ENCODE measurements around the gene ACE. TPM values are rescaled to one million over a fixed set of nuclear protein-coding genes. Genes with fewer than 3 reads are reported as not detected.

The ACE gene
- total RNA-seq, 1 donor from 2014 or later: 117 TPM

Other genes with a start within 250 kb of the ACE start
- 20.7 and 29.6 TPM in 2 replicates for gene CYB561, start 30.8 kb upstream of the ACE start, total RNA-seq
- gene KCNH6, start 46.3 kb downstream of the ACE start, total RNA-seq: not detected in 2 replicates
- 45.2 and 60.3 TPM in 2 replicates for gene DCAF7, start 73.4 kb downstream of the ACE start, total RNA-seq
- gene TACO1, start 123.8 kb downstream of the ACE start, total RNA-seq: 18.9 and 26.3 TPM in 2 replicates
- 68.0 and 82.5 TPM in 2 replicates for gene MAP3K3, start 145.4 kb downstream of the ACE start, total RNA-seq
- gene LIMD2, start 223.1 kb downstream of the ACE start, total RNA-seq: 73.9 and 93.6 TPM in 2 replicates